ENCODE results near the gene WHRN.

WHRN gene

DNA sequence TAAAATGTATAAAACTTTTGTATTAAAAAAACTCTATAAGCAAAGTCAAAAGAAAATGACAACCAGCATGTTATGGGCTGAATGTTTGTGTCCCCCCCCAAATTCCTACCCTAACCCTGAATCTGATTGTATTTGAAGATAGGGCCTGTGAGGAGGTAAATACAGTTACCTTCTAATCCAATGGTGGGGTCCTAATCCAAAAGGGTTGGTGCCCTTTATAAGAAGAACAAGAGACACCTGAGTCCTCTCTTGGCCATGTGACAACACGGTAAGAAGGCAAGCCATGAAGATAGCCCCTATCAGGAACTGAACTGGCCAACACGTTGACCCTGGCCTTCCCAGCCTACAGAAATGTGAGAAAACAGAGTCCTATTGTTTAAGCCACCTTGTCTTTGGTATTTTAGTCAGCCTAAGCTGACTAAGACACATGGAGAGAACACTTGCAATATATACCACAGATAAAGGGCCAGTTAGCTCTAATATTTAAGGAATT is 67.8 kb downstream of the WHRN start:
- H3K9me3 ChIP-seq (ENCODE audit: low read depth, low read length): no peaks in the 10 kb centered on the region
- no peak overlapping the region for H3K9ac ChIP-seq (ENCODE audit: insufficient read length)
- H3K36me3 ChIP-seq (ENCODE audit: insufficient read depth, low read length): no peaks in the 10 kb centered on the region
- no peak for TF ChIP-seq EZH2 (IDR thresholded peaks at IDR 0.05)
- TF ChIP-seq FOXP2 (optimal IDR thresholded peaks at IDR 0.05; ENCODE audit: control extremely low read depth, extremely low read length, insufficient read depth): no peak
- no peak for TF ChIP-seq POLR2AphosphoS5 (IDR thresholded peaks at IDR 0.05; ENCODE audit: borderline replicate concordance, low read depth, low read length)
- no peak overlapping the region for H3K27ac ChIP-seq
- DNase-seq (ENCODE audit: low read depth, low spot score): no peak
- no peak overlapping the region for H3K4me3 ChIP-seq

GRCh38 chr9:114434878-114435311 is 70.4 kb downstream of the WHRN start:
- H3K9me3 ChIP-seq (ENCODE audit: low read depth, low read length): no peaks in the 10 kb centered on the region
- TF ChIP-seq EZH2 (IDR thresholded peaks at IDR 0.05): no peak
- TF ChIP-seq POLR2AphosphoS5 (IDR thresholded peaks at IDR 0.05; ENCODE audit: borderline replicate concordance, low read depth, low read length): no peak
- no peak overlapping the region for H3K4me3 ChIP-seq
- H3K27ac ChIP-seq: no peak overlapping the region
- H3K36me3 ChIP-seq (ENCODE audit: insufficient read depth, low read length): no peaks in the 10 kb centered on the region
- H3K9ac ChIP-seq (ENCODE audit: insufficient read length): no peak overlapping the region
- no peak for DNase-seq (ENCODE audit: low read depth, low spot score)

- no peaks in the 10 kb centered on the region for H3K36me3 ChIP-seq (ENCODE audit: insufficient read depth, low read length)
- no peak overlapping the region for H3K9ac ChIP-seq (ENCODE audit: insufficient read length)
- no peak for TF ChIP-seq FOXP2 (optimal IDR thresholded peaks at IDR 0.05; ENCODE audit: control extremely low read depth, extremely low read length, insufficient read depth)
- no peak for TF ChIP-seq EZH2 (IDR thresholded peaks at IDR 0.05)
- no peak for TF ChIP-seq POLR2AphosphoS5 (IDR thresholded peaks at IDR 0.05; ENCODE audit: borderline replicate concordance, low read depth, low read length)
- no peaks in the 10 kb centered on the region for H3K9me3 ChIP-seq (ENCODE audit: low read depth, low read length)
- no peak overlapping the region for H3K27ac ChIP-seq
- no peak overlapping the region for H3K4me3 ChIP-seq
- DNase-seq (ENCODE audit: low read depth, low spot score): no peak
These were observed 71.5 kb downstream of the WHRN start for GRCh38 chr9:114433720-114434255.

GRCh38 chr9:114433086-114433485 is 72.2 kb downstream of the WHRN start:
- Histone ChIP-seq H3K4me3 (no peak overlapping the region), H3K27ac (no peak overlapping the region), H3K9ac (ENCODE audit: insufficient read length) (no peak overlapping the region), H3K9me3 (ENCODE audit: low read depth, low read length) (no peaks in the 10 kb centered on the region), H3K36me3 (ENCODE audit: insufficient read depth, low read length) (no peaks in the 10 kb centered on the region)
- DNase-seq (ENCODE audit: low read depth, low spot score): no peak
- TF ChIP-seq FOXP2 (optimal IDR thresholded peaks at IDR 0.05; ENCODE audit: control extremely low read depth, extremely low read length, insufficient read depth) (no peak), POLR2AphosphoS5 (IDR thresholded peaks at IDR 0.05; ENCODE audit: borderline replicate concordance, low read depth, low read length) (no peak), EZH2 (IDR thresholded peaks at IDR 0.05) (no peak)

DNA sequence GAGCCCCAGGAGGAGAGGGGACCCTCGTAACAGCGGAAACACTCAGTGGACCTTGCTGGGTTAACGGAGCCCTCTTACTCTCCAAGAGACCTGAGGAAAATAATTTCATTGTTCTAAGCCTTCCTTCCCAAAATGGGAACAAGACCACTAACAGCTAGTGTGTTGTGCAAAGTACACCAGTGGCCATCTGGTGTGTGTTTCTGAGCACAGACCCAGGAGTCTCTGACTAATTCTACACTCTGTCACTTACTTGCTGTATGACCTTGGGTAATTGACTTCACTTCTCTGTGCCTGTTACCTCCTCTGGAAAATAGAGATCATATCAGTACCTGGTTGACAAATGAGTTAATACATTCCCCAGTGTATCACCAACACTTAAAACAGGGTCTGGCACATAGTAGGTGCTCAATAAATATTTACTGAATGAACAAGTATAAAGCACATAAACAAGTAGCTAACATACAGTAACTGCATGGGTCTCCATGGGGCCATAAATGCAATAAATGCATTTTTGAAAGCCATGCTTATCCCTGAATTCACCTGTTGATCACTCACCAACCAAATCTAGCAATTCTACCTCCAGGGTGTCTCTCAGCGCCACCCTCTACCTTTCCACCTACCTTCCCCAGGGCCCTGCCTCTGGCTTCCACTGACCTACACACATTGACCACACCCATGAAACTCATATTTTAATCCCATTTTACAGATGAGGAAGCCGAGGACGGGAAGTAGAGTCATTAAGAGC is 72.8 kb downstream of the WHRN start:
- DNase-seq (ENCODE audit: low read depth, low spot score): no peak
- Histone ChIP-seq H3K4me3 (no peak overlapping the region), H3K9me3 (ENCODE audit: low read depth, low read length) (no peaks in the 10 kb centered on the region), H3K27ac (no peak overlapping the region), H3K36me3 (ENCODE audit: insufficient read depth, low read length) (no peaks in the 10 kb centered on the region), H3K9ac (ENCODE audit: insufficient read length) (no peak overlapping the region)
- TF ChIP-seq POLR2AphosphoS5 (IDR thresholded peaks at IDR 0.05; ENCODE audit: borderline replicate concordance, low read depth, low read length) (no peak), FOXP2 (optimal IDR thresholded peaks at IDR 0.05; ENCODE audit: control extremely low read depth, extremely low read length, insufficient read depth) (no peak), EZH2 (IDR thresholded peaks at IDR 0.05) (no peak)

DNA sequence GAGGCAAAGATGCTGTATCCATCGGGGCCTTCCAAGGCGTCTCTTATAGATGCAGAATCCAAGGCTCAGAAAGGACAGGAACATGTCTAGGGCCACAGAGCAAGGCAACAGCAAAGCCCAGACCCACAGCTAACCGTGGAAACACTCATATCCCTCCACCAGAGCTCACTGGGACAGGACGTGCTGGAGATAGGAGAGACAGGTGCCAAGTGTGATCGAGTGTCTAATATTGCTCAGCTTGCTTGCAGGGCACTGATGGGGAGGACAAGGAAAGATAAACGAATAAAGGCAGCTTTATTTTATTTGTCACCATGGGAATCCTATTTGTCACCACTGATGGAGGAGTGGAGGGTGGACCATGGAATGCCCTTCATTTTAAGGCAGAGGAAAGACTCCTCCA is 73.5 kb downstream of the WHRN start:
- no peak overlapping the region for H3K9ac ChIP-seq (ENCODE audit: insufficient read length)
- H3K4me3 ChIP-seq: no peak overlapping the region
- no peaks in the 10 kb centered on the region for H3K9me3 ChIP-seq (ENCODE audit: low read depth, low read length)
- TF ChIP-seq FOXP2 (optimal IDR thresholded peaks at IDR 0.05; ENCODE audit: control extremely low read depth, extremely low read length, insufficient read depth) (no peak), POLR2AphosphoS5 (IDR thresholded peaks at IDR 0.05; ENCODE audit: borderline replicate concordance, low read depth, low read length) (no peak), EZH2 (IDR thresholded peaks at IDR 0.05) (no peak)
- no peaks in the 10 kb centered on the region for H3K36me3 ChIP-seq (ENCODE audit: insufficient read depth, low read length)
- no peak overlapping the region for H3K27ac ChIP-seq
- DNase-seq (ENCODE audit: low read depth, low spot score): no peak

DNA sequence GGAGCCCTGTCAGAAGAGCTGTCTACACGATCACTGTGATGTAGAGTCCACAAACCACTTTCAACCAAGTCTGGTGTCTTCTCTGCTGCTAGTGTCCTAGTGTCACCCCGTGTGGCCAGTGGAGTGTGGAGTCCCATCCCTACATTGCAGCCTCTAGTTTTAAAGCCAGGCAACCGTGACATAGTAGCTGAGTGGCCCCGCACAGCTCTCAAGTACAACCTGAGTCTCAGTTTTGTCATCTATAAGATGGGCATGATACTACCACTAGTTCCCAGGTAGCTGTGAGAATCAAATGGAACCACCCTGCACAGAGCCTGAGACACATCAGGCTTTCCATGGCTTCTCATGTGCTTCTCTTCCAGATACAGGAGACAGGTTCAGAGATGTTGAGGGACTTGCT is 74.3 kb downstream of the WHRN start:
- no peak overlapping the region for H3K4me3 ChIP-seq
- no peak for TF ChIP-seq POLR2AphosphoS5 (IDR thresholded peaks at IDR 0.05; ENCODE audit: borderline replicate concordance, low read depth, low read length)
- no peak for TF ChIP-seq EZH2 (IDR thresholded peaks at IDR 0.05)
- TF ChIP-seq FOXP2 (optimal IDR thresholded peaks at IDR 0.05; ENCODE audit: control extremely low read depth, extremely low read length, insufficient read depth): no peak
- no peaks in the 10 kb centered on the region for H3K36me3 ChIP-seq (ENCODE audit: insufficient read depth, low read length)
- H3K9ac ChIP-seq (ENCODE audit: insufficient read length): no peak overlapping the region
- H3K27ac ChIP-seq: no peak overlapping the region
- H3K9me3 ChIP-seq (ENCODE audit: low read depth, low read length): no peaks in the 10 kb centered on the region
- DNase-seq (ENCODE audit: low read depth, low spot score): no peak

- H3K9me3 ChIP-seq (ENCODE audit: low read depth, low read length): no peaks in the 10 kb centered on the region
- H3K27ac ChIP-seq: no peak overlapping the region
- no peak for TF ChIP-seq POLR2AphosphoS5 (IDR thresholded peaks at IDR 0.05; ENCODE audit: borderline replicate concordance, low read depth, low read length)
- TF ChIP-seq FOXP2 (optimal IDR thresholded peaks at IDR 0.05; ENCODE audit: control extremely low read depth, extremely low read length, insufficient read depth): no peak
- TF ChIP-seq EZH2 (IDR thresholded peaks at IDR 0.05): no peak
- H3K4me3 ChIP-seq: no peak overlapping the region
- DNase-seq (ENCODE audit: low read depth, low spot score): no peak
- H3K36me3 ChIP-seq (ENCODE audit: insufficient read depth, low read length): no peaks in the 10 kb centered on the region
- no peak overlapping the region for H3K9ac ChIP-seq (ENCODE audit: insufficient read length)
These were observed 74.8 kb downstream of the WHRN start for GRCh38 chr9:114430457-114430856.

Measured in SK-N-MC (cell line).